KMS-11 (cell line): Measurements from ENCODE around the gene USP40.

Source experiments
- H2AFZ ChIP-seq: fragments of 200-600 bp; sonication (generic); 2 replicates; pipeline ENCODE4 v1.6.1; 2016; ENCODE audit warnings: antibody characterized with exemption, mixed run types, low read depth
- H3K27ac ChIP-seq: fragments of 200-600 bp; sonication (generic); 2 replicates; pipeline ENCODE4 v1.6.1; 2016; ENCODE audit warnings: mild to moderate bottlenecking, mixed run types
- H3K27me3 ChIP-seq: fragments of 200-600 bp; sonication (generic); 2 replicates; pipeline ENCODE4 v1.6.1; 2017; ENCODE audit warnings: mild to moderate bottlenecking, low read depth, mixed run types, moderate library complexity; ENCODE audit not compliant: insufficient read depth
- H3K36me3 ChIP-seq: fragments of 200-600 bp; sonication (generic); 2 replicates; pipeline ENCODE4 v1.6.1; 2017; ENCODE audit warnings: mild to moderate bottlenecking, mixed run types; ENCODE audit not compliant: insufficient read depth
- H3K4me1 ChIP-seq: fragments of 200-600 bp; sonication (generic); 2 replicates; pipeline ENCODE4 v1.6.1; 2016; ENCODE audit warnings: mild to moderate bottlenecking, low read depth, mixed run types; ENCODE audit not compliant: poor library complexity, severe bottlenecking
- H3K4me2 ChIP-seq: fragments of 200-600 bp; sonication (generic); 2 replicates; pipeline ENCODE4 v1.7.0; 2016; ENCODE audit warnings: mild to moderate bottlenecking, mixed run types
- H3K4me3 ChIP-seq: fragments of 200-600 bp; sonication (generic); IDR thresholded peaks from 2 replicates; pipeline ENCODE4 v1.6.1; 2017; ENCODE audit warnings: low read depth, low read length, mixed read lengths; ENCODE audit not compliant: insufficient read depth
- H3K79me2 ChIP-seq: fragments of 200-600 bp; sonication (generic); 2 replicates; pipeline ENCODE4 v1.6.1; 2016; ENCODE audit warnings: low read depth, mixed run types; ENCODE audit not compliant: insufficient read depth
- H3K9ac ChIP-seq: fragments of 200-600 bp; sonication (generic); 2 replicates; pipeline ENCODE4 v1.6.1; 2016; ENCODE audit warnings: mild to moderate bottlenecking, mixed run types
- H4K20me1 ChIP-seq: fragments of 200-600 bp; sonication (generic); 2 replicates; pipeline ENCODE4 v1.6.1; 2016; ENCODE audit warnings: mild to moderate bottlenecking, mixed run types; ENCODE audit not compliant: insufficient read depth
- TF ChIP-seq, protein P1 (sequence below): fragments of 200-600 bp; sonication (generic); conservative IDR thresholded peaks from 2 replicates; pipeline ENCODE4 v1.6.1; 2017; ENCODE audit warnings: low read depth, mild to moderate bottlenecking, antibody characterized with exemption, low read length, moderate library complexity, mixed read lengths

The USP40 gene

GRCh38 chr2:233503947-233504637 is 62.5 kb downstream of the USP40 start:
- Histone ChIP-seq H3K27ac (no peak overlapping the region), H3K4me1 (no peaks in the 10 kb centered on the region), H3K27me3 (no peaks in the 10 kb centered on the region), H3K79me2 (no peaks in the 10 kb centered on the region), H3K4me2 (no peak overlapping the region), H3K36me3 (no peaks in the 10 kb centered on the region), H2AFZ (no peak overlapping the region), H3K9ac (no peak overlapping the region), H3K4me3 (no peak overlapping the region), H4K20me1 (no peaks in the 10 kb centered on the region)
- TF ChIP-seq, protein P1, sequence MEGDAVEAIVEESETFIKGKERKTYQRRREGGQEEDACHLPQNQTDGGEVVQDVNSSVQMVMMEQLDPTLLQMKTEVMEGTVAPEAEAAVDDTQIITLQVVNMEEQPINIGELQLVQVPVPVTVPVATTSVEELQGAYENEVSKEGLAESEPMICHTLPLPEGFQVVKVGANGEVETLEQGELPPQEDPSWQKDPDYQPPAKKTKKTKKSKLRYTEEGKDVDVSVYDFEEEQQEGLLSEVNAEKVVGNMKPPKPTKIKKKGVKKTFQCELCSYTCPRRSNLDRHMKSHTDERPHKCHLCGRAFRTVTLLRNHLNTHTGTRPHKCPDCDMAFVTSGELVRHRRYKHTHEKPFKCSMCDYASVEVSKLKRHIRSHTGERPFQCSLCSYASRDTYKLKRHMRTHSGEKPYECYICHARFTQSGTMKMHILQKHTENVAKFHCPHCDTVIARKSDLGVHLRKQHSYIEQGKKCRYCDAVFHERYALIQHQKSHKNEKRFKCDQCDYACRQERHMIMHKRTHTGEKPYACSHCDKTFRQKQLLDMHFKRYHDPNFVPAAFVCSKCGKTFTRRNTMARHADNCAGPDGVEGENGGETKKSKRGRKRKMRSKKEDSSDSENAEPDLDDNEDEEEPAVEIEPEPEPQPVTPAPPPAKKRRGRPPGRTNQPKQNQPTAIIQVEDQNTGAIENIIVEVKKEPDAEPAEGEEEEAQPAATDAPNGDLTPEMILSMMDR = no peak

GRCh38 chr2:233503481-233503880 is 63.1 kb downstream of the USP40 start:
- Histone ChIP-seq H2AFZ (no peak overlapping the region), H3K36me3 (no peaks in the 10 kb centered on the region), H3K4me3 (no peak overlapping the region), H3K79me2 (no peaks in the 10 kb centered on the region), H3K9ac (no peak overlapping the region), H3K4me2 (no peak overlapping the region), H3K27ac (no peak overlapping the region), H4K20me1 (no peaks in the 10 kb centered on the region), H3K27me3 (no peaks in the 10 kb centered on the region), H3K4me1 (no peaks in the 10 kb centered on the region)
- TF ChIP-seq, protein P1 = no peak

- no peaks in the 10 kb centered on the region for H3K27me3 ChIP-seq
- no peak overlapping the region for H3K27ac ChIP-seq
- no peaks in the 10 kb centered on the region for H4K20me1 ChIP-seq
- H3K4me2 ChIP-seq = no peak overlapping the region
- H3K4me3 ChIP-seq = no peak overlapping the region
- TF ChIP-seq, protein P1 = no peak
- H3K36me3 ChIP-seq = no peaks in the 10 kb centered on the region
- no peaks in the 10 kb centered on the region for H3K79me2 ChIP-seq
- H3K4me1 ChIP-seq = no peaks in the 10 kb centered on the region
- H3K9ac ChIP-seq = no peak overlapping the region
- no peak overlapping the region for H2AFZ ChIP-seq
Measured at GRCh38 chr2:233501198-233502076, 65.1 kb downstream of the USP40 start.

GRCh38 chr2:233499928-233500327 is 66.7 kb downstream of the USP40 start:
- no peak overlapping the region for H3K9ac ChIP-seq
- no peaks in the 10 kb centered on the region for H4K20me1 ChIP-seq
- TF ChIP-seq, protein P1 = no peak
- H3K79me2 ChIP-seq = no peaks in the 10 kb centered on the region
- no peaks in the 10 kb centered on the region for H3K36me3 ChIP-seq
- no peaks in the 10 kb centered on the region for H3K4me1 ChIP-seq
- H3K27ac ChIP-seq = no peak overlapping the region
- H3K27me3 ChIP-seq = no peaks in the 10 kb centered on the region
- no peak overlapping the region for H3K4me2 ChIP-seq
- no peak overlapping the region for H3K4me3 ChIP-seq
- H2AFZ ChIP-seq = no peak overlapping the region
